Measurements from ENCODE around the gene FOXJ3. TPM values are rescaled to one million over a fixed set of nuclear protein-coding genes. Genes with fewer than 3 reads are reported as not detected.

Gene FOXJ3
- total and polyA plus RNA-seq, 2 of the 13 experiments (the other 11 are each of a cell fraction or from before 2014, with no cell fraction given) = 16.6 to 48.5 TPM

GRCh38 chr1:42333662-42334239, 1.3 kb downstream of the FOXJ3 start (continued):
- TF ChIP-seq MNT (IDR thresholded peaks at IDR 0.05) (no peak), CREB1 (IDR thresholded peaks at IDR 0.05) (peak; percentile 67), CREB1 (CRISPR knock-in tag; IDR thresholded peaks at IDR 0.05) (peak; percentile 45), TCF12 (IDR thresholded peaks at IDR 0.05) (no peak), TCF12 (CRISPR knock-in tag; IDR thresholded peaks at IDR 0.05) (no peak), ZNF180 (CRISPR knock-in tag; IDR thresholded peaks at IDR 0.05; ENCODE audit: borderline replicate concordance, low read depth) (no peak)

GRCh38 chr1:42332877-42333276, 2.2 kb downstream of the FOXJ3 start:
- TF ChIP-seq FOXK1 (CRISPR knock-in tag; IDR thresholded peaks at IDR 0.05; ENCODE audit: borderline replicate concordance, low read depth) (no peak), ZFP62 (CRISPR knock-in tag; IDR thresholded peaks at IDR 0.05) (no peak), HHEX (CRISPR knock-in tag; IDR thresholded peaks at IDR 0.05) (no peak), KDM3A (CRISPR knock-in tag; IDR thresholded peaks at IDR 0.05; ENCODE audit: low read depth) (no peak), AFF4 (CRISPR knock-in tag; IDR thresholded peaks at IDR 0.05) (no peak), MAFK (conservative IDR thresholded peaks at IDR 0.05 in 1 of 2, IDR thresholded peaks at IDR 0.05 in 1 of 2; ENCODE audit: low read length in 2 of 2) (0 out of 4 replicates have a peak, but pooled peaks of 1 of the 2 experiments have one; percentile 18), ZNF674 (CRISPR knock-in tag; IDR thresholded peaks at IDR 0.05; ENCODE audit: low read depth) (no peak), SMARCC2 (IDR thresholded peaks at IDR 0.05) (no peak)
- FAIRE-seq (no peak), ATAC-seq (no peak), DNase-seq (ENCODE audit: low spot score) (no peak)
- Histone ChIP-seq H3K27me3 (ENCODE audit: control insufficient read depth in 1 of 2, insufficient read depth in 2 of 2, low read length in 2 of 2) (no peaks in the 10 kb centered on the region; a peak in 1 of 5 replicates), H3K4me3 (replicated peaks in 1 of 3; ENCODE audit: insufficient read depth in 1 of 3, low read depth in 2 of 3, low read length in 3 of 3) (peak overlapping the region; percentile 86 to 97 (median 95); a peak in 5 of 6 replicates), H3K27ac (ENCODE audit: extremely low read length, insufficient read depth, low read length) (no peak overlapping the region), H3K36me3 (replicated peaks in 1 of 2; ENCODE audit: control insufficient read depth in 1 of 2, insufficient read depth in 2 of 2, low read length in 2 of 2) (no peaks in the 10 kb centered on the region), H3K4me2 (ENCODE audit: low read depth, low read length) (peak overlapping the region; percentile 75), H3K9ac (ENCODE audit: insufficient read depth, low read depth, low read length) (peak overlapping the region; percentile 92; the same call in 1 of the 2 replicates), H4K20me1 (ENCODE audit: insufficient read depth, low read length) (peaks cover 44% of the 10 kb centered on the region), H3K4me1 (ENCODE audit: insufficient read depth, low read length) (peaks cover 54% of the 10 kb centered on the region), H2AFZ (ENCODE audit: low read length) (no peak overlapping the region), H3K9me3 (ENCODE audit: low read length) (no peaks in the 10 kb centered on the region), H3K79me2 (ENCODE audit: insufficient read depth, low read length) (peaks cover 68% of the 10 kb centered on the region)
- 75% methylated on average over 6 of the region's 6 CpGs for WGBS (ENCODE audit: low lambda C conversion rate)
- ChIA-PET CTCF (ENCODE audit: low intra/inter-chr PET ratio, low total read pairs) (no interaction called here), POLR2A (no interaction called here)
- BruUV-seq (replicated peaks) = no TSS peak
- intact Hi-C loops (cut with micrococcal nuclease; ENCODE audit: unreplicated experiment) = loop anchor here (10.0 kb wide), 1 partner anchor 412 kb away; the partner anchor contains the start of gene CLDN19
- in situ Hi-C loops (cut with HindIII; ENCODE audit: extremely low pct_ligation_motif_present, low pct_unique_long_range_greater_than_20kb) = loop anchor here (25.0 kb wide), 1 partner anchor 404 kb away; the partner anchor contains the start of gene CLDN19
